Fibroblast of the aortic adventitia (primary cell): ENCODE data around the gene TTC39A. TPM values are rescaled to one million over a fixed set of nuclear protein-coding genes. Genes with fewer than 3 reads are reported as not detected.
"Not testable (repeated sequence)": the region's sequence is repeated elsewhere in the genome, so short reads cannot be mapped to it uniquely, and the experiment has no call there.

Experiments
- DNase-seq: peaks from one replicate; pipeline ENCODE4 v3.0.0-alpha.2; 2010; ENCODE audit warnings: low read depth
- H3K4me3 ChIP-seq: 2 replicates; pipeline ENCODE4 v1.5.1; 2011; ENCODE audit warnings: low read depth, mild to moderate bottlenecking, control low read depth, low read length, moderate library complexity
- total RNA-seq: library from RNA; depleted of rRNA; stranded (reverse); fragments of >200 nt; gene quantifications from 2 replicates; pipeline ENCODE4 v1.2.3, GENCODE V29; 2012; ENCODE audit warnings: low replicate concordance
- TF ChIP-seq, protein P1 (sequence below): IDR thresholded peaks from 2 replicates; pipeline ENCODE4 v1.5.1; 2011; ENCODE audit warnings: mild to moderate bottlenecking, low read length, control low read depth, inconsistent platforms; ENCODE audit not compliant: insufficient read depth

Gene TTC39A
- total RNA-seq, 1 donor, result 2.0 TPM

DNA sequence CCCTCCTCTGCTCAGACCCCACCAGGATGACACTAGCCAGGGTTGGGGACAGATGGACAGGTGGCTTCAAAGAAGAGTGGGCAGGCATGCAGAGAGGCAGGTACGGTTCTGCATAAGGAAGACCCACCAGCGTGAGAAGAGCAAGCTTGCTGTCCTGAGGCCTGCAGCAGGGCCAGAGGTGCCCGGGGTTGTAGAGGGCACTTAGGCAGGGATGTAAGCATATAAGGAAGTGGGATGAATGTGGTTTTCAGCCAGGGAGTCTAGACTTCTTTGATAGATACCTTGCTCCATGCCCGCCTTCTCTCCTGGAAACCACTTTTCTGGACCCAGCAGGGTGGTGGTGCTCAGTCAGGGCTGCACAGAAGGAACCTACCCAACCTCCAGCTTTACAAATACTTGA lies 1.4 kb downstream of the TTC39A start:
- TF ChIP-seq, protein P1, sequence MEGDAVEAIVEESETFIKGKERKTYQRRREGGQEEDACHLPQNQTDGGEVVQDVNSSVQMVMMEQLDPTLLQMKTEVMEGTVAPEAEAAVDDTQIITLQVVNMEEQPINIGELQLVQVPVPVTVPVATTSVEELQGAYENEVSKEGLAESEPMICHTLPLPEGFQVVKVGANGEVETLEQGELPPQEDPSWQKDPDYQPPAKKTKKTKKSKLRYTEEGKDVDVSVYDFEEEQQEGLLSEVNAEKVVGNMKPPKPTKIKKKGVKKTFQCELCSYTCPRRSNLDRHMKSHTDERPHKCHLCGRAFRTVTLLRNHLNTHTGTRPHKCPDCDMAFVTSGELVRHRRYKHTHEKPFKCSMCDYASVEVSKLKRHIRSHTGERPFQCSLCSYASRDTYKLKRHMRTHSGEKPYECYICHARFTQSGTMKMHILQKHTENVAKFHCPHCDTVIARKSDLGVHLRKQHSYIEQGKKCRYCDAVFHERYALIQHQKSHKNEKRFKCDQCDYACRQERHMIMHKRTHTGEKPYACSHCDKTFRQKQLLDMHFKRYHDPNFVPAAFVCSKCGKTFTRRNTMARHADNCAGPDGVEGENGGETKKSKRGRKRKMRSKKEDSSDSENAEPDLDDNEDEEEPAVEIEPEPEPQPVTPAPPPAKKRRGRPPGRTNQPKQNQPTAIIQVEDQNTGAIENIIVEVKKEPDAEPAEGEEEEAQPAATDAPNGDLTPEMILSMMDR, result no peak
- H3K4me3 ChIP-seq, result no peak overlapping the region
- no peak for DNase-seq

DNA sequence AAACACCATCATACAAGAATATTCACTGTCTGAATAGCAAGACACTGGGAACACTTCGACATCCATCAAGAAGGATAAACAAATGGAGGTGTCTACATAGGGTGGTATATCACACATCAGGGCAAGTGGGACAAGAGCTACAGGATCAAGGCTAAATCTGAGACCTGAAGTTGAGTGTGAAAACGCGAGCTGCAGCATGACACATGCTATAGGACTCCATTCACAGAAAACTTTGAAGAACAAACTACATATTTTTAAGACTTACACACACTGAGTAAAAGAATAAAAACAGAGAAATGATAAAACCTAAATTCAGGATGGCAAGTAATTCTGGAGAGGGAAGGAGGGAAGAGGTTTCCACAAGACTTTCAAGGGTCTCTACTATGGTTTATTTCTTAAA lies 2.1 kb downstream of the TTC39A start:
- TF ChIP-seq, protein P1, result no peak
- no peak overlapping the region for H3K4me3 ChIP-seq
- DNase-seq, result peak; percentile 39

DNA sequence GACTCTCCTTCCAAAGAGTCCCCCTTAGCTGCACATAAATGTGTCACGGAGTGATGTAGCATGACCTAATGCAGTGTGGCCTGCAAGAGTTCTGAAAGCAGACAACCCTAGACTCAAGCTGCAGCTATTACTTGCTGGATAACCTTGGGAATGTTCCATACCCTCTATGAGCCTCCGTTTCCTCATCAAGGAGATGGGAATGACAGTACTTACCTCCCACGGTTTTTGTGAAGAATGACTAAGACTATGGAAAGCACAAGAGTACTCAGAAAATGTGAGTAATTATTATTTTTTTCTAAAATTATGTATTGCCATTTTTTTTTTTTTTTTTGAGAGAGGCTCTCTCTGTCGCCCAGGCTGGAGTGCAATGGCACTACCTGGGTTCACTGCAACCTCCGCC lies 3.0 kb downstream of the TTC39A start:
- no peak overlapping the region for H3K4me3 ChIP-seq
- TF ChIP-seq, protein P1, result no peak
- peak; percentile 29 for DNase-seq

DNA sequence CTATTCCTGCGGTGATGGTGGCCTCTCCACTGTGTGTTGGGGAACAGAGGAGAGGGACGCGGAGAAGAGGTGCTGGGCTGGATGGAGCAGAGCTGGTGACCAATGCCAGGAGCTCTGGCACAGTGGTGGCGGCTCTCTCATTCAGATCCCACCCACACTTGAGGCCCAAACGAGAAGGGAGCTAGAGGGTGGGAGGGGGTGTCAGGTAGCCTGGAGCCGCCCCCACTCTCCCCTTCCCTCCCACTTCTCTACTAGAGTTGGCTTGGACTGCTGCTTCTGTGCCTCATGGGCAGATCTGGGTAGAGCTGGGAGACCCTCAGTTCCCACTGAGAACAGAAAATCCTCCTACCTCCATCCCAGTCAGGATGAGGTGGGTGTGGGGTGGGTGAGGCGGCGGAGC lies 3.5 kb downstream of the TTC39A start:
- DNase-seq, result no peak
- TF ChIP-seq, protein P1, result no peak
- no peak overlapping the region for H3K4me3 ChIP-seq

DNA sequence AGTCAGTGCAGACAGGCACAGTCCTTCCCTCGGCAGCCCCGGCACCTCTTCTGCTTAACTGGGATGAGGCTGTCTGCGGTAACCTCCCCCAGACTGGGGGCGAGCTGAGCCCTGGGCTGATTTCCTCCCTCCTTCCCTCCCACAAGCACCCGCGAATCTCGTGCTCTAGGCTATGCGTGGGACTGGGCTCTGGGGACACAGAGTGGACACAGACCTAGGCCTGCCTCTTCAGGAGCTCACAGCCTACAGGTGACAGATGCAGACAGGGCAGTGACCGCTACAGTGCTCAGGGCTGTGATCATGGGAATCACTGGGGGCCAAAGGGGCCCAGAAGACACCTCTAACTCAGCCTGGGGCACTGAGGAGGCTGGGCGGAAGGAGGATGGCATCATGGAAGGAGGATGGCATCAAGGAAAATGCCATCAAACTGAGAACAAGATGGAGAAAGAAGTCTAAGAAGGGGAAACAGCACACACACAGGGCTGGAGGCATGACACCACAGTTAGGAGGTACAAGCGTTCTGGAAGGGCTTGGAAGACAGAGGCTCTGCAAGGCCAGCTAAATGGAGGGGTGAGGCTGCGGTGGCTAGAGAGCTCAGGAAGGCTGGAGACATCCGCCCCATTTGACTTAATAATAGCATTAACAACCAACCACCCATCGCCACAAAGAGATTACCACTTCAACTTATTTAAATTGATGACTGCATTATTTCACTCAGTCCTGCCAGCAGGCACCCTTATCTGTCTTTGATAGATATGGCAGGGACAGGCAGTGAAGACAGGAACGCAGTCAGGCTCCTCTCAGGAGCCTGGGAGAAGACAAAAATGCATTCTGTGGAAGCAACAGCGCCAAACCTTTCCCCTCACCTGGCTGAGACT lies 4.2 kb downstream of the TTC39A start:
- no peak for DNase-seq
- TF ChIP-seq, protein P1, result no peak
- H3K4me3 ChIP-seq, result no peak overlapping the region

DNA sequence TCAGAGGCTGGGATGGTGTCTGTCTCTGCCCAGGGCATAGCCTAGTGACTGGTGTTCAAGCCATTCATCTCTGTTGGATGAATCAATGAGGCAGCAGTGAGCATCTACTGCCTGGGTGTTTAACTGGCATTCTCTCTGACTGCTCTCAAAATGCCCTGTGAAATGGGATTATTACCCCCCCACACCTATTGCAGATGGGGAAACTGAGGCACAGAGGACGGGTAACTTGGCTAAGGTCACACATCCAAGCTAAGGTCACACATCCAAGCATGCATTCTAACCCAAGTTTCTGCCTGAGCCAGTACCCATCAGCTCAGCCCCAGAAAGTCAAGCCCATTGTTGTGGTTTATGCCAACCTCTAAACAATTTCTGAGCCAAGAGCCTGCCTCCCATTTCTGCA lies 5.0 kb downstream of the TTC39A start:
- TF ChIP-seq, protein P1, result no peak
- no peak overlapping the region for H3K4me3 ChIP-seq
- no peak for DNase-seq

DNA sequence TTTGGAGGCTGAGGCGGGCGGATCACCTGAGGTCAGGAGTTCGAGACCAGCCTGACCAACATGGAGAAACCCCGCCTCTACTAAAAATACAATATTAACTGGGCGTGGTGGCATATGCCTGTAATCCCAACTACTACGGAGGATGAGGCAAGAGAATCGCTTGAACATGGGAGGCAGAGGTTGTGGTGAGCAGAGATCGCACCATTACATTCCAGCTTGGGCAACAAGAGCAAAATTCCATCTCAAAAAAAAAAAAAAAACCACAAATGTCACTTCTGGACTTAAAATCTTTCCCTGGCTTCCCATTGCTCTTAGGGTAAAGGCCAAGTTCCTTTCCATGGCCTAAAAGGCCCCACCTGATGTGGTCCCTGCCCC lies 5.4 kb downstream of the TTC39A start:
- not testable (repeated sequence) for H3K4me3 ChIP-seq, DNase-seq
